Superior temporal gyrus (tissue), 1 donor: Measurements from ENCODE around the gene ZBP1.

Experiments used
- DNase-seq: peaks from one replicate; pipeline ENCODE4 v3.0.0-alpha.2; 2016; ENCODE audit errors: extremely low spot score

Gene ZBP1, protein sequence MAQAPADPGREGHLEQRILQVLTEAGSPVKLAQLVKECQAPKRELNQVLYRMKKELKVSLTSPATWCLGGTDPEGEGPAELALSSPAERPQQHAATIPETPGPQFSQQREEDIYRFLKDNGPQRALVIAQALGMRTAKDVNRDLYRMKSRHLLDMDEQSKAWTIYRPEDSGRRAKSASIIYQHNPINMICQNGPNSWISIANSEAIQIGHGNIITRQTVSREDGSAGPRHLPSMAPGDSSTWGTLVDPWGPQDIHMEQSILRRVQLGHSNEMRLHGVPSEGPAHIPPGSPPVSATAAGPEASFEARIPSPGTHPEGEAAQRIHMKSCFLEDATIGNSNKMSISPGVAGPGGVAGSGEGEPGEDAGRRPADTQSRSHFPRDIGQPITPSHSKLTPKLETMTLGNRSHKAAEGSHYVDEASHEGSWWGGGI

DNA sequence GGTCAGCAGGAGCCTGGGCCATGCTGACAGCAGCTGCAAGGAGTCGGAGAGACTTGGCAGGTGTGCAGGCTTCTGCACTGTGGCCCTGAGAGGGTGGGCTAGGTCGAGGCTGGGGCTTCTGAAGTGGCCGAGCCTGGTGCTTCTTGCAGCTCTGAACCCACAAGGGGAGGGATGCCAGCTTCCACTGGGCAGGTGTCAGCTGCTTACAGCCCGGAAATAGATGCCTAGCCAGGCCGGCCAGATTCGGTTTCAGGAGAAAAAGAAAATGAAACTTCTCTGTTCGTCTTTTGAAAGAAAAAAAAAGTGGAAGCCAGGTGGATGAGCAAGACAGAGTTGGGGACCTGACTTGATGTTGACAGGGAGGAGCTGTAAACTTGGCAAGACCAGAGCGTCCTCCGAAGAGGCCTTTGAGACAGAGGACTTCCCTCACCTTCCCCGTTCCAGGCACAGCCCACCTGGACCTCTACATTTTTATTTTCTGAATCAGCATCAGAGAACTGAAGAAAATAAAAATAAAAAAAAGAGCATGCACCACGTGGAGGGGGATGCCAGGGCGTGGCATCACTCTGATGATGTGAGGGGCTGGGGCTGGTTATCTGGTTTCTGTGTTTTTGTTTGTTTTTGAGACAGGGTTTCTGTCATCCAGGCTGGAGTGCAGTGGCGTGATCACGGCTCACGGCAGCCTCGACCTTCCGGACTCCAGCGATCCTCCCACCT, at the start of gene ZBP1:
TSS of gene ZBP1 (minus strand) at position 153 of the 717 bp plus-strand sequence. CDS start at position 22, 131 bp downstream.
- no peak for DNase-seq

DNA sequence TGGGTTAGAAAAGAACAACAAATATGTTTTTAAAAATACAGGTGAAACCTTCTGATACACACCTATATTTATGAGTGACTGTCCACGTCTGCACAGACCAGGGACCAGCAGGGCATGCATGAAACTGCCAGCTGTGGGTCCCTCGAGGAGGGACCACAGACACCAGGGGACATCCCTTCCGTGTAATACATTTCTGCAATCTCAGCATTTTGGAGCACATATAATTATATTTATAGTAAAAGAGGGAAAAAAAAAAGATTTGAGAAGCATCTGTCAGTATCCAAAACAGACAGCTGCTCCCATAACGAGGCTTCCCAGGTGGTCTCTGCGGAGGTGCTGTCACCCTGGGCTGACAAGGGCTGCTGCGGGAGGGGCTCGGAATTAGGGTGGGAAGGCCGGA, 49.4 kb upstream of the ZBP1 start:
- no peak for DNase-seq

DNA sequence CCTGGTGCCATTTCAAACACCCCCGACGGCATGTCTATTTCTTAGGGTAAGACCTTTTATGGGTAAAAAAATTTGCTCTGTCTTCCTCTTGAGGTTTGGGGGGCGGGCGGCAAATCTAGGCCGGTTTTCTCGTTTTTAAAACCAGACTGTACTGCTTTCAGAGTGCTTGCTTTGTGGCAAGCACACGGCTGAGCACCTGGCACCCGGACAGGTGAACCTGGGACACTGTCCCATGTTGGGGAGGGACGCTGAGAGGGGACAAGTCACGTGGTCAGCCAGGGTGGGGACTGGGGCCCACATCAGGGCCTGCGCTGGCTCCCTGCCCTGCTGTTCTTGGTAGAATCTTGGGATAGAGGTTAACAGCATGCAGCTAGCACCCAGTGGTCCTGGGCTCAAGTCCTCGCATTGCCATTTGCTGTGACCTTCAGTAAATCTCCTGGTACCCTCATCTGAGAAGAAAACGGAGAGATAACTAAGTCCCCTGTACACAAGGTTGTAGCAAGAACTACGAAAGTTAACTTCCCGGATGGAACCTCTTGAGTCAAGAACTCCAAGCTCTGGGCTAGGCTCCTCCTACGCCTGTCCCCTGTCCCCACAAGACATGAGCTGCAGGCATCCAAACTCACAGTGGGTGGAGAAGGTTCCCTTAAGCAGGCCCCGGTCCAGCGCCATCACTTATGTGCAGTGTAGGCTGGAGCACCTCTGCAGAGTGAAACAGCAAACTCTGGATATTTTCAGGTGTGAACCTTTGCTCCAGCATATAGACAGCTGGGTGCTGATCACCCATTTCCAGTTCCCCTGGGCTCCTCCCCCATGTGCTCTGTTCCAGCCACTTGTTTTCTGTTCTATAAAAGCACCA, 47.9 kb upstream of the ZBP1 start:
- no peak for DNase-seq

DNA sequence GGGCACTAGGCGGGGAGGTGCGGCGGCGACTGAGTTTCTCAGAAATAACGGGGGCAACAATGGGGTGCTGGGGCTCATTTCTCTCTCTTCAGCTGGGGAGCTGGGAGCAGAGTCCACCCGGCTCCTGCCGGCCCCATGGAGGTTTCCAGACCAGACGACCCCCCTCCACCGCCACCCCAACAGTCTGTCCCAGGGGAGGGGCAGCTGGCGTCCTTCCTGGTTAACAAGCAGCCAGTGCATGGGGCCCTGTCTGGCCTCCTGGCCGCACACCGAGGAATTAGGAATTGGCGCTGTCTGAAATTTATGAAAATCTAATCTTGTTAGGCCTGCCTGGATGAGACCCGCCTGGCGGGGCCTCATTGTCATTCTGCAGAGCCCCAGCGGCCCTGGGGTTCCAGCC, 47.2 kb upstream of the ZBP1 start:
- no peak for DNase-seq

DNA sequence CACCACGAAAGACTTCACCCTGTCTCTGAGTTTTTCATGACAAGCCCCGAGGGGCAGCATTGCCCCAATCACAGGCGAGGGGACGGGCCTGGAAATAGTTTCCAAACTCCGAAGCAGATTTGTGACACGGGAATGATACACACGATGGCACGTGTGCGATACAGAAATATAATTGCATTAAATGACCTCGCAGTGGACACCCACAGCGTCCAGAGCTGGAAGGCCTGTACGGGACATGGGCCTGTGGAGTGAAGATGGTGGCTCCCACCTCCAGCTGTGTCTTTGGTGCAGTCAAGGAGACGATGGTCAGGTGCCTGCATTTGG, 46.6 kb upstream of the ZBP1 start:
- DNase-seq = no peak

DNA sequence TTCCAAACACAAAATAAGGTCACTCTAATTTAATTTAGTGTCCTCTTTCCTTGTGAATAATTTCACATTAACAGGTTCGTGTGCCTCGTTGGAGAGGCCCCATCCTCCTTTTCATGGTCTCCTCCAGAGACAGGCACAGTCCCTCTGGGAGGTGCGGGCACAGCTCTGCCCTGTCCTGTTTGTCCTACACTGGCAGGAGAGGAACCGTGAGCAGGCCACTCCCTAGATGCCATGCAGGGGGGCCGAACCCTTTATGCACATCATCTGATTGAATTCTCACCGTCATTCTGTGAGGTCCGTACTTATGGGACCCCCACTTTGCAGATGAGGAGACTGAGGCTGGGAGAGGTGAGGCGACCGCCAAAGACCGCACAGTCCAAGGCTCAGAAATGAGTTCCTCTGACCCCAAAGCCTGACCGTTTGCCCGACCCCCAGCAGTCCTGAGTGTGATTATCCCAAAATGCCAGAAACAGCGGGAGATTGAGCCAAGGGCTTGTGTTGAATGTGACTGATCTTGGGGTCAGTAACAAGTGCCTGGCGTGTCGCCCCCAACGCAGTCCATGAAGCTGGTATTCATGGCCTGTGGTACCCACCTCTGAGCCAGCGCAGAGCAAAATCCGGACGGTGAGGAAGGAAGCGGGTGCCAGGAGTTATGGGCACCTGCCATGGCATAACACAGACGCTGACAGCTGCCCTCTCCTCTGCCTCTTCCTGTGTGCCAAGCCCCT, 46.0 kb upstream of the ZBP1 start:
- no peak for DNase-seq

DNA sequence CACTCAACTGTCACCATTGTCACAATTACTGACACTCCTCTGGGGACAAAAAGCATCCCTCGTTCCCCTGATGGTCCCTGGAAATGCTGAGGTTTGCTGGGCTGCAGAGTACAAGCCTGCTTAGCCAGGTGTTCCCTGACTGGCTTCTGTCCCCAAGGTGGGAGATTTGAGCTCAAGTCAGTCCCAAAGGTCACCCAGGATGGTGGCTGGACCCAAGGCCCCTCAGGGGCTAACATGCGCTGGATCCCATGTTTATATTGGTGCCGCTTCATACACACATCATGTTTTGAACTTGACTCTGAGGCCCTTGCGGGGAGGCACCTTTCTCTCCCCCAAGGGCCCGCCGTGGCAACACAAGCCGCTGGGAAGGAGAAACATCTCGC, 45.4 kb upstream of the ZBP1 start:
- no peak for DNase-seq

DNA sequence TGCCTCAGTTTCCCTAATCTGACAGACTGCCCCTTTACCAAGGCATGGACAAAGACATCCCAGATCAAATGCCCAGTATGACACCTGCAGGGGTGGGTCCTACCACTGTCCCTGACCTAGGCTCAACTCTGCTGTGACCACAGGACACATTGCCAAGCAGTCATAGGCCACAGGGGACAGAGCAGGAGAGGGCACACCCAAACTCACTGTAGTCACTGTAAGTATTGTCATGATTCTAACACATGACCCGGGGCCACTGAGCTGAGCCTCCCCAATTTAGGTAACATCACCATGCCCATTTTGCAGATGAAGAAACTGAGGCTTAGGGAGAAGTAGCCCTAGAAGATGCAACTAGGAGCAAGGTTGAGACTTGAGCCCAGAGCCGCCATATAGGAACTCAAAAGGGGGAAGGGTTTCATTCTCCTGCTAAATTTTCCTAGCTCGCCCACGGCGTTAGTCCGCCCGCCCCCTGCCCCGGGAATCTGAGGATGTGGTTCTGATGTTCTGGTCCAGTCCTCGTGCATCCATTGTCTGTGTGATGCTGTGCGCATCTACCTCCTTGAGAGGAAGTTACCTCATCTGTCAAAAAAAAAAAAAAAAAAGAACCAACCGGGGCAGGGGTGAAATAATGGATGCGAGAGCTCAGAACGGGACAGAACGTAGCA, 44.8 kb upstream of the ZBP1 start:
- no peak for DNase-seq

DNA sequence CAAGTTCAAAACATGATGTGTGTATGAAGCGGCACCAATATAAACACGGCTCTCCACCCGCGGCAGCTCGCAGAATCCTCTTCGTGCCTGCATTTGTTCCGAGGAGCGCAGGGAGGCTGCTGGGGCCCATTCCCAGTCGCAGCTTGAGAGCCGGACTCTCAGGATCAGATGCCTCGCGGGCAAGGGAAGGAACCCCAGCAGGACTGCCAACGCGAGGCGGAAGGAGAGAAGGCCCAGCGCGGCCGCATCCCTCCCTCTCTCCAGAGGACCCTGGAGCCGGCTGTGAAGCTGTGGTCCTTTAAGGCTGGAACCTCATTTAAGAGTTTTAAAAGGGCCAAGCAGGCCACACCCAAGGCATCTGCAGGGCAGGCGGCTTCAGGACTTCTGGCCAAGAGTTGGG, 44.2 kb upstream of the ZBP1 start:
- no peak for DNase-seq

DNA sequence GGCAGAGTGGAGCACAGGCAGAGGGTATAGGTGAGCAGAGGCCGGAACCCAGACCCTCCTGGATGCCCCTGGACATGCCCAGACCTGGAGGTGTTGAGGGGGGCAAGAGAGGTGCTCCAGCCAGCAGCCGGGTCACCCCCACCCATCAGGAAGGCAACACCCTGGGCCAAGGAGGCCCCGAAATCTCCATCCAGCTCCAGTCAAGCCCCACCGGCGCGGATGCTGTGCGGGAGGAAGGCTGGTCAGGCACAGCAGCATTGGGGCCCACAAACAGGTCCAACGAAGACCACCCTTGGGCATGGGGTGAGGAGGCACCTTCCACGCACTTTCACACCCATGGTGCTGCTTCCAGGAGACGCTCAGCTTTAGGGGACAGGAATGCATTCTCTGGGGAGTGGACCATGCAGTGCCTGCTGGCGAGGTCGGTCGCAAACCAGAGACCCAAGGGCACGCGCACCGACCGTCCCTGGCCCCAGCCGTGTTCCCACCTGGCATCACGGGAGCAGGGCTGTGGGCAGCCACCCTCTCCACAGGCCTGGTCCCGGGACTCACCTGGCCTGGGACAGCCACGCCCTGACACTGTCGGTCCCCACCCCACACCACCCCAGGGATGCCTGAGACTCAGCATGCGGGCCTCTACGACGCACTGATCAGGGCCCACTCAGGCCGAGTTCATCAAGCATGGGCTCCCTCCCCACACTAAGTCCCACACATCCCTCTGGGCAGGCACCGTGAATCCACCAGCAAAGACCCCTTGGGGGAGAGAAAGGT, 43.6 kb upstream of the ZBP1 start:
- no peak for DNase-seq

DNA sequence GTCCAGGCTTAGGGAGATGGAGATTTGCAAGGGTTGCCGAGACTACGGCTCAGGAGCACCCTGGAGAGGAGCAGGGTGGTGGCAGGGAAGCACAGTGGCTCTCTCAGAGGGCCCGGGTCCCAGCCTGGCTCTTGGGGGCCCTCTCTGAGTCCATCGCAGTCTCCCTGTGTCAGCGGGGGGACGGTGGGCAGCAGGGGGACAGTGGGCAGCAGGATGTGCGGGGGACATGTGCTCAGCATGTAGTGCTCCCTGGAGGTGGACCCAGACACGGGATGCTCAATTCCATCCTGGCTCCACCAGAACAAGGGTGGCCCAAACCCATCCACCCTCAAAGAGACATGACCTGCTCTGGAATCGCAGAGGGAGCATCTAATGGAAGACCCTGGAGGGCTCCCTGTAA, 43.0 kb upstream of the ZBP1 start:
- DNase-seq = no peak

DNA sequence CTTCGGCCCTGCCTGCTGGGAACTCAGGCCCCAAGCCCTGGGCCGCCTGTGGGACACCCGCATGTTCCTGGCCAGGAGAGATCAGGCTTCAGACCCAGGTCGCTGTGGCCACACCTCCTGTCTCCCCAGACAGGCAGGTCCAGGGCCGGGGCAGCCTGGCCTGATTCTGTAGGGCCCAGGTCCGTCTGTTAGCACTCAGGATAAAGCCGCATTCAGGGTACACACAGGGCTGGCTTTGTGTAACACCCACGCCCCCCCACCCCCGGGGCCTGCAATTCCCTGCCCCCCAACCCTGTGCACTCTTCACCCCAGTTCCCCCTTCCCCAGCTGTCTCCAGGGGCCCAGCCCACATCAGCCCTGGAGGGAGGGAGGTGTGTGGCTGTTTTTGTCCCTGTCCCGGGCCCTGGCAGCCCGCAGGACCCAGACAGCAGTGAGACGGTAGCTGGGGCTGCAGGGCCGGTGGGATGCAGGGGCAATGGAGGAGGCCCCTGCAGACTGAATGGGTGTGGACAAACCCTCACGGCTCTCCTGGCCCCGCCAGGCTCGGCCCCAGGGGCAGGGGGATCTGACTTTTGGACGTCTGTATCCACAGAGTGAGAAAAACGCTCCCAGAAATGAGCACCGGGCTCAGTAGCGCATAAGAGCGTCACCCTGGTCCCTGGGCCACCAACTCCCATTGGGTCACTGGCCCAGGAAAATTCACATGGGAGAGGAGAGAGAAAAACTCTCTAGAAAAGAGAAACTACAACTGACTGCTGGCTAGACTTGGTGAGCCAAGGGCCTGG, 42.4 kb upstream of the ZBP1 start:
- no peak for DNase-seq

DNA sequence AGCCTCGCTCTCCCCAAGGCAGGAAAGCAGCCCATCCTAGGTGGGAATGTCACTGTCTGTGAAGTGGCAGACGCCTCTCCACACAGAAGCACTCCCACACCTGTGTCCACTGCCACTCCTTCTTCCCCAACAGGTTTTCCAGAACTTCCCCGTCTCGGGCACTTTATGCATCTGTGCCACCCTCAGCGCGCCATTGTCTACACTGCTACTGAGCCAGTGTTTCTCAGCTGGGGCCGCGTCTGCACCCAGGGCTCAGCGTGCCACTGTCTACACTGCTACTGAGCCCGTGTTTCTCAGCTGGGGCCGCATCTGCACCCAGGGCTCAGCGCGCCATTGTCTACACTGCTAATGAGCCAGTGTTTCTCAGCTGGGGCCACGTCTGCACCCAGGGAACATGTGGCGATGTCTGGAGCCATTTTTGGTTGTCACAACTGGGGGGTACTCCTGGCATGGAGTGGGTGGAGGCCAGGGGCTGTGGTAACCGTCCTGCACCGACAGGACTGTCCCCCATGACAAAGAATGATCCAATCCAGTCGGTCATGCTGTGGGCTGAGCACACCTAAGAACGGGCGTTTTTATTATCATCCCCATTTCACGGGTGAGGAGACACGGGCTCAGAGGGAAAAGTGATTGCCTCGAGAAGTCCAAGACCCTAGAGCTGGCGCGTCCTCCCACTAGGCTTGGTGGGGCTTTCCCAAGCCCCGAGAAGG, 41.7 kb upstream of the ZBP1 start:
- no peak for DNase-seq

DNA sequence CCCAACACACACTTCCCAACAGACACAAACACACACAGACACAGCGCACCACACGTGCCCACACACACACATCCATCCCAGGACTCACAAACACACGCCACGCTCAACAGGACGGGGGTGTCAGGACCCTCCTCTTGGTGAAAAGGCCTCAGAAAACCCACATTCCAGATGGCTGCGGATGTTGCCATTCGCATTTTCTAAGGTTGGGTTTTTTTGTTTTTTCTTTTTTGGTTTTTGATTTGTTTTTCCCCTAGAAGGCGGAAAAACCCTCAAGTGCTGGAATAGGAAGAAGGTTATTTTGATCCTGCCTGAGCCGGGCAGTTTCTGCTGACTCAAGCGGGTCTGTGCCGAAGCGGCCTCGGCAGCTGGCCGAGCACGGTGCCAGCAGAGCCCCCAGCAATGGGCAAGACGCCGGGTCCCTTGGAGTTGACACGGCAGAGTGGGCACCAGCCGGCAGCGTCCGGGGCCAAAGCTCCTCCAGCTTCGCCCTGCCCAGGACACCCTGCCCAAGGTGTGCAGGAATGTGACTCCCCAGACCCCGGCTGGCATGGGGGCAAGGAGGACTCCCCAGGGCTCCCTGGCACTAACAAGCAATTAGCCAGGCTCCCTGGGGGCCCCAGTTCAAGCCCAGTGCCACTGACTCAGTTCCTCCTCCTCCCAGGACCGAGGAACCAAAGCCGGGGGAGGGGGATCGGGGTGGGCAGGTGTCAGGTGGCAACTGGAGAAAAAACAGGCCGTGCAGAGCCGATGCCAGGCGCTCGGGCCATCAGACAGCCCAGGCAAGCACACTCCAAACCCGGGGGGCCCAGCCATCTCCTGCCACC, 40.9 kb upstream of the ZBP1 start:
- peak; percentile 24 for DNase-seq

DNA sequence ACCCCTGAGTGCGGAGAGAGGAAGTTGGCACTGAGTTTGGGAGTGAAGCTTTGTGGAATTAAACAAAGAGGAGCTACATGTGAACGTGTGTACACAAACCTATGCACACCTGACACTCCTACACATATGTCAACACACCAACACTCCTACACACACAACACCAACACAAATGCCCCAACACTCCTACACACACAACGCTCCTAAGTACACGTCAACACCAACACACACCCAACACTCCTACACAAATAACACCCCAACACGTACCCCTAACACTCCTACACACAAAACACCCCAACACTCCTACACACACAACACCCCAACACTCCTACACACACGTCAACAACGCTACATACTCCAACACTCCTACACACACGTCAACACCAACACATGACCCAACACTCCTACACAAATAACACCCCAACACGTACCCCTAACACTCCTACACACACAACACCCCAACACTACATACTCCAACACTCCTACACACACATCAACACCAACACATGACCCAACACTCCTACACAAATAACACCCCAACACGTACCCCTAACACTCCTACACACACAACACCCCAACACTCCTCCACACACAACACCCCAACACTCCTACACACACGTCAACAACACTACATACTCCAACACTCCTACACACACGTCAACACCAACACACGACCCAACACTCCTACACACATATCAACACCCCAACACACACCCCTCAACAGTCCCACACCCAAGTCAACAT, 40.1 kb upstream of the ZBP1 start:
- DNase-seq = no peak

DNA sequence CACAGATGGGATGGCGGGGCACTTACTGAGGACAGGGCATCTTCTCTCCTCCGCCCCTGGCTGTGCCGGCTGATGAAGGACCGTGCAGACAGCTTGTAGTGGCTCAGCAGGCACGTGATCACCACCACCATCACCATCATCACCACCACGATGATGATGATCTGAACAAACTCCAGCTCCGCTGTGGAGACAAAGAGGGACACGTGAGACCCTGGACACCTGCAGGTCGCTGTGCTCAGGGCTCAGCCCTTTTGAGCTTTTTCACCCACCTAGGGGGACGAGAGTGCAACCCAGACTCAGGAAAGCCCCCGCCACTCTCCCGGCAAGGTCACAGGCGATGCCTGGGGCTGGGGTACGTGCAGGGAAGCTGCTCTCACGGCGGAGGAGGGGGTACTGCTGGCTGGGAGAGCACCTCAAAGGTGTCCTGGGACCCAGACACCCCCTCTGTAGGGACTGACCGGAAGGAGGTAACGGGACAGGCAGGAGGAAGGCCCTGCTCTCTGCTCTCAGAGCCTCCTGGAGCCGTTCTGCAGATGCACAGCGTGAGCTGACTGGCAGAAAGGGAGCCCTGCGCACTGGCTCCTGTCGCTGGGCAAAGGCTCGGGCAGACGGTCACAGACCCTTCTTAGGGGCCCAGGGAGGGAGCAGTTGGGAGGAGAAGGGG, 39.4 kb upstream of the ZBP1 start:
- DNase-seq = no peak
